K562 (cell line): ENCODE data around the gene GPR39. TPM values are rescaled to one million over a fixed set of nuclear protein-coding genes. Genes with fewer than 3 reads are reported as not detected.

Experiments
- DMBX1 ChIP-seq: fragments of 250-450 bp; sonication (Bioruptor Pico); IDR thresholded peaks from 2 replicates; pipeline ENCODE4 v1.8.0; 2022; ENCODE audit warnings: inconsistent platforms, mild to moderate bottlenecking, moderate library complexity, borderline replicate concordance
- GTF2A2 ChIP-seq: IDR thresholded peaks from 2 replicates; pipeline ENCODE4 v1.6.1; 2016; ENCODE audit warnings: mild to moderate bottlenecking, missing genetic modification characterization, missing compliant biosample characterization
- IFI16 ChIP-seq: fragments of 250-450 bp; sonication (Bioruptor Pico); IDR thresholded peaks from 2 replicates; pipeline ENCODE4 v2.1.2; 2022; ENCODE audit warnings: mild to moderate bottlenecking, inconsistent platforms
- KAT7 ChIP-seq: sonication (generic); formaldehyde crosslinking; IDR thresholded peaks from 2 replicates; pipeline ENCODE4 v1.8.0; 2022; ENCODE audit warnings: missing genetic modification reagents, mild to moderate bottlenecking, borderline replicate concordance
- MBD2 ChIP-seq: sonication (generic); IDR thresholded peaks from 2 replicates; pipeline ENCODE4 v1.6.1; 2016; ENCODE audit warnings: low read depth, borderline replicate concordance
- PTTG1 ChIP-seq: fragments of 450-650 bp; IDR thresholded peaks from 2 replicates; pipeline ENCODE4 v1.6.1; 2016; ENCODE audit warnings: low read depth, mild to moderate bottlenecking, missing genetic modification characterization, missing compliant biosample characterization
- RFX5 ChIP-seq: IDR thresholded peaks from 2 replicates; pipeline ENCODE4 v1.6.1; 2011; ENCODE audit warnings: low read depth, mild to moderate bottlenecking, improper control_type of control experiment, low read length
- ZNF644 ChIP-seq: fragments of 200-800 bp; sonication (Bioruptor generic); IDR thresholded peaks from 2 replicates; pipeline ENCODE4 v1.6.1; 2016; ENCODE audit warnings: low read depth, missing genetic modification characterization, missing compliant biosample characterization
- polyA plus RNA-seq, 8 experiments: library from polyadenylated mRNA; depleted of rRNA in 4 of 8; stranded (reverse) in 5 of 8; unstranded in 3 of 8; fragments of >200 nt; fragmentation: Nextera tagmentation in 2 of 8; fragmentation: Illumina TruSeq in 1 of 8; extraction: Ambion mirVana in 2 of 8; extraction: Trizol in 1 of 8; gene quantifications; 2 replicates each; pipeline versions ENCODE4 v1.2.1 to v1.2.3, GENCODE V29; 2011 to 2014; ENCODE audit warnings: inconsistent platforms in 1 of 8, missing spikeins in 1 of 8
- total RNA-seq, 7 experiments: library from RNA; depleted of rRNA in 6 of 7; stranded (reverse); fragments of >200 nt in 6 of 7; fragmentation: Illumina TruSeq in 2 of 7; extraction: Trizol in 2 of 7; gene quantifications; 2 replicates each; pipeline versions ENCODE4 v1.2.1 to v1.2.3, GENCODE V29; 2011 to 2021; ENCODE audit warnings: low replicate concordance in 1 of 7
- TF ChIP-seq, protein P1 (sequence below): fragments of 450-650 bp; IDR thresholded peaks from 2 replicates; pipeline ENCODE4 v1.6.1; 2018; ENCODE audit warnings: mild to moderate bottlenecking, low read depth; ENCODE audit not compliant: partially characterized antibody

Gene GPR39
- total and polyA plus RNA-seq, 9 of the 15 experiments (the other 6 are each of a cell fraction or from before 2014, with no cell fraction given) = 0.04 TPM; not detected in 8

- TF ChIP-seq, protein P1, sequence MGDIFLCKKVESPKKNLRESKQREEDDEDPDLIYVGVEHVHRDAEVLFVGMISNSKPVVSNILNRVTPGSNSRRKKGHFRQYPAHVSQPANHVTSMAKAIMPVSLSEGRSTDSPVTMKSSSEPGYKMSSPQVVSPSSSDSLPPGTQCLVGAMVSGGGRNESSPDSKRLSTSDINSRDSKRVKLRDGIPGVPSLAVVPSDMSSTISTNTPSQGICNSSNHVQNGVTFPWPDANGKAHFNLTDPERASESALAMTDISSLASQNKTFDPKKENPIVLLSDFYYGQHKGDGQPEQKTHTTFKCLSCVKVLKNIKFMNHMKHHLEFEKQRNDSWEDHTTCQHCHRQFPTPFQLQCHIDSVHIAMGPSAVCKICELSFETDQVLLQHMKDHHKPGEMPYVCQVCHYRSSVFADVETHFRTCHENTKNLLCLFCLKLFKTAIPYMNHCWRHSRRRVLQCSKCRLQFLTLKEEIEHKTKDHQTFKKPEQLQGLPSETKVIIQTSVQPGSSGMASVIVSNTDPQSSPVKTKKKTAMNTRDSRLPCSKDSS = no peak
- no peak for TF ChIP-seq MBD2
- TF ChIP-seq IFI16 (CRISPR knock-in tag) = no peak
- no peak for TF ChIP-seq GTF2A2 (tag)
- no peak for TF ChIP-seq ZNF644
- TF ChIP-seq DMBX1 = no peak
- TF ChIP-seq RFX5 = no peak
- no peak for TF ChIP-seq KAT7 (CRISPR knock-in tag)
- no peak for TF ChIP-seq PTTG1 (tag)
Observed at GRCh38 chr2:132419941-132420340, 3.3 kb downstream of the GPR39 start (continued).
